HG03354 (cell line): Measurements from ENCODE around the gene HUS1.
"Not testable (repeated sequence)": the region's sequence is repeated elsewhere in the genome, so short reads cannot be mapped to it uniquely, and the experiment has no call there.

Experiments
- ATAC-seq: cut with Tn5 transposase; IDR thresholded peaks from one replicate; pipeline ENCODE4 v1.9.1; 2021; ENCODE audit warnings: mild to moderate bottlenecking; ENCODE audit not compliant: unreplicated experiment, poor library complexity, severe bottlenecking

Gene HUS1

GRCh38 chr7:47982610-47983009 is 3.2 kb upstream of the HUS1 start:
- ATAC-seq, result no peak

- ATAC-seq, result not testable (repeated sequence)
Observed at GRCh38 chr7:47980648-47981047, 1.2 kb upstream of the HUS1 start.

DNA sequence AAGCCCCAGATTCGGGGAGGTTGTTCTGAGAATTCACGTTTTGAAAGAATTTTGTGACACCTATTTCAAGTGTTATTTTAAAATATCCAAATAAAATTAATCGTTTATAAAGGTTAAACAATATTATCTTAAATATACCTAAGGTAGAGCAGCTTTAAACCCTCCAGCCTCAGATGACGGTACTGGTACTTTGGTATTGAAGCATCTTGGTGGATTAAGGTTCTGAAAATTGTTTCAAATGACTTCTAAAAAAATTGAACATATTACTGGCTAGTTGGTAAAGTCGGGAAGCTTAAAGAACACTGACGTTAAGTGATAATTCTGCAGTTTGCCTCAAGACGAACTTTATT is 392 bp upstream of the HUS1 start:
- ATAC-seq, result no peak

- ATAC-seq, result no peak
Observed at GRCh38 chr7:47978790-47979144, 648 bp downstream of the HUS1 start.

DNA sequence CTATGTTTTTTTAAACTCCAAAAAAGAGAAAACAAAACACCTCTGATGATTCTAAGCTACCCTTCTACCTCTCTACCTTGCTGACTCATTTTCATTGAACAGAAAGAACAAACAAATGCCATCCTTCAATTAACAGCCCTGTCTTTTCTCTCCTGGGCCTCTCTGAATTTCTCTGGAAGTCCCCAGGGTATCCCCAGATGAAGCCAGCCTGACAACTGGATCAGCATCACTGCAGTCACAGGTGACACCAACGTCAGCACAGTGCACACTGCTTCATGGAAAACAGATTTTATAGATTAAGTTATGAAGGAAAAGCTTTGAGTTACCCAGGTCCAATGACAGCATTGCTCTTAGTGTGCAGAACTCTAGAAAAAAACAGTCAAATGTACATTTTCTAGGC is 5.7 kb downstream of the HUS1 start:
- no peak for ATAC-seq

- ATAC-seq, result no peak
Observed at GRCh38 chr7:47970761-47971160, 8.7 kb downstream of the HUS1 start.

DNA sequence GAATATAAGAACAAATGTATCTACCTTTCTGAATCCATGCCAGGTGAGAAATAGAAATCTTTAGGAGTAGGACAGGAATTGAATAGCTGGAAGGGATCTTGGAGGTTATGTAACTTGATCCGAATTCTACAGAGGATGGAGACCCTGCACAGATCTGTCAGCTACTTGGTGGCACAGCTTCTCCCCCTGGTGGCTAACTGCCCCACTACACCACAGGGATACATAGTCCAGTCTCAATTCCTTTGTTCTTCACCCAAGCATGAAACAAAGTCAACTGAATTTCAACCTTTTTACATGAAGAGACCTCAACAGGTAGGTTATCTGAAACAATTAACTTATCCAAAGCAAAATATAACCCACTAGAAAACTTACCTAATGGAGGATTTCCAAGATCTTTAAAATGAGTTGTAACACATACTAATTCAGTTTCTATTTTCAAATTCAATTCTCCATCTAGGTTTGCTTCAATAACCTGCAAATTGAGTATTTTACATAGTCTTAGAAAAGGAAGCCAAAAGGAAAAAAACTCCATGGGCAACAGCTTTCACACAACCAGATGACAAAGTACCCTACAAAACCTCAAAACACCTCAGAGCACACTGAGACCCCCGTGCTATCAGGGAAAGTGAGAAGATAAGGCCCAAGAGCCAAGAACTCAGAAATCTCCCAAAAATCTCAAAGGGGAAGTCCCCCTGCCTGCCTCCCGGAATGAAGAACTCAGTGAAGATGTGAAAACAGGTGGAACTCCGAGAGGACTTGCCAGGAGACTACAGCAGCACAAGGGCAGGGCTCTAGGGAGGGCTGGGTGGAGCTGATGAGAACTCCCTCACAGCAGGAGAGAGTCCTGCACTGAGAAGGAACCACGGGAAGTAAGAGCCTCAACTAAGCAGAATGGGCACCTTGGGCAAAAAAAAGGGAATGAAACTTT is 10.3 kb downstream of the HUS1 start:
- peak; percentile 91 for ATAC-seq

- ATAC-seq, result no peak
Observed at GRCh38 chr7:47967708-47968107, 11.7 kb downstream of the HUS1 start.

GRCh38 chr7:47967123-47967522 is 12.3 kb downstream of the HUS1 start:
- ATAC-seq, result no peak

GRCh38 chr7:47965456-47965855 is 14.0 kb downstream of the HUS1 start:
- no peak for ATAC-seq

- ATAC-seq, result no peak
Observed at GRCh38 chr7:47962262-47962661, 17.2 kb downstream of the HUS1 start.

DNA sequence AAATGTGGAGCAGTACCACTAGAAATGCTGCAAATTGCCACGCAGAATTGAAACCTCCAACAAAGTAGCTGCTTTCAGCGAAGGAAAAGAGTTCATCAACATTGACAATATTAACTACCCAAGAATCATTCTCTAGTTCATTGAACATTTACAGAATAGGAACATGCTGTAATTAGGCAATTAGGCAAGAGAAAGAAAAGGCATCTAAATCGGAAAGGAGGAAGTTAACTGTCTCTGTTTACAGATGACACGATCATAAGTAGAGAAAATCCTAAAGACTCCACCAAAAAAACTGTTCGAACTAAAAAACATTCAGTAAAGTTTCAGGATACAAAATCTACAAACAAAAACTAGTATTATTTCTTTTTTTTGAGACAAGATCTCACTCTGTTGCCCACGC is 22.3 kb downstream of the HUS1 start:
- no peak for ATAC-seq

- ATAC-seq, result no peak
Observed at GRCh38 chr7:47956220-47956619, 23.2 kb downstream of the HUS1 start.

DNA sequence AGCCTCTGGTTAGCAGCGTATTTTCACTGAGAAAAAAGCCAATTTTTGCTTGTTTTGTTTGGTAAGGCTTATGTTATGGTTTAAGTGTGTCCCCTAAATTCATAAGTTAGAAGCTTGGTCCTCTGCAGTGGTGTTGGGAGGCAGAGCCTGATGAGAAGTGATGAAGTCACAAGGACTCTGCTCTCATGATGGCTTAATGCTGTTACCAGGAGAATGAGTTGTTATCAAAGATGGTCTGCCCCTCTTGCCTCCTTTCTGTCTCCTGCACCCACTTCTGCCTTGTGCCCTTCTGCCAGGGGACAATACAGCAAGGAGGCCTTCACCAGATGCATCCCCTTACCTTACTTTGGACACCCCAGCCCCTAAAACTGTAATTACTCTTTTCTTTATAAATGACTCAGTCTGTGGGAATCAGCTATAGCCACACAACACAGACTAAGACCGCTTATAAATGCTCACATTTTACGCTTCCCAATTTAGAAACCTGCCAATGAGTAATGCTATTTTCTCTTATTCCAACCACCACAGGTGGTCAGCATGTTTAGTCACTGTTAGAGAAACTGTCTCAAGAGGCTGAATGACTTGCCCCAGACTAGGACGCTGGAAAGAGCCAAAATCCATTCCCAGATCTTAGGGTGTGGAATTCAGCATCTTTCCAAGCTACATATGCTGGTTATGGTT is 25.0 kb downstream of the HUS1 start:
- ATAC-seq, result no peak

DNA sequence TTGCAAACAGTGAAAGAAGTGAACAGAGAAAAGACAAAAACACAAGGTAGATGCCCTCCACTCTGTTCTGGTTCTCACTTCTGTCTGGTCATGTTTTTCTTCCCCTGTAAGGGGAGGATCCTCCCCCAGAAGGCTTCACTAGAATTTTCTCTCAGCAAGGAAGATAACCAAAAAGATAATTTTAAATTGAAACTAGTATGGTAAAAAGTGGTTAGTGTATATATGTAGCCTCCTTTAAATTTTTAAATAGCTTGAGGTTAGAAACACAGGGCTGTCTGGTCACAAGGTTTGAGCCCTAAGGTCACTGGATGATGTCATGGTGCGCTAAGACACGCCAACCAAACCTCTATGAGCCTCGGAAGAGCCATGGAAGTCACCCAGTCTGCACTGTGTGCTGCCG is 25.6 kb downstream of the HUS1 start:
- ATAC-seq, result no peak

DNA sequence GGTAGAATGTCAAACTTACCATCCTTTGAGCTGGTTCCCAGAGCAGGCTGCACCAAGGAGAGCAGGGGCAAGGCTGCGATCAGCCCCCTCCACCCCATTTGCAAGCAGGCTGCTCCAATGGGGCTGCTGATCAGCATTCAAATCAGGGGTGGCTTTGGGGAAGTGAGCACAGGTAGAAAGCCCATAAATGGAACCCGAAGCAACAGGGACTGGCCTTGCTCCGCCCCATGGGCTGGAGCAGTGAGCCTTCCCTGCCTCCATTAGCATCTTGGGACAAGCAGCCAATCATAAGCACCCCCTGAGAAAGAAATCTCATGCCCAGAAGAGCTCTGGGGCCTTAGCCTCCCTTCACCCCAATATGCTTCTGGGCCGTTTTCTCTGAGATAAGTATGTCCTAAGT is 27.2 kb downstream of the HUS1 start:
- no peak for ATAC-seq

- ATAC-seq, result no peak
Observed at GRCh38 chr7:47951374-47951773, 28.0 kb downstream of the HUS1 start.

- ATAC-seq, result no peak
Observed at GRCh38 chr7:47950714-47951113, 28.7 kb downstream of the HUS1 start.

DNA sequence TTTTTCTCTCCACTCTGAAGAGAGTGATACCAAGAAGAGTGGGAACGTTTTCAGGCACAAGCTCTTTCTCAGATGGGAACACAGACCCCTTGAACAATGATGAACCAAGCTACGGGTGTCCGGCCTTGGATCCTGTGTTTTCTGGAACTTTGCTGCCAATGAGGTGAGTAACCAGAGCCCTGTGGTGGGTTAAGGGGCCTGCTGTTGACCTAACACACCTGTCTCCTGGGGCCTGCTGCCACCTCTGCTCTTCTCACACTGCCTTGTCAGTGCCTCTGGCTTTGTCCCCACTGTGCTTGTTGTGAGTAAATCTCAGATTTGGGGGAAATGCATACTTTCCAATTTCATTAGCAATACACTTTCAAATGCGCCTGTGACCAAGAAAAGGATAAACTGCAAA is 29.7 kb downstream of the HUS1 start:
- ATAC-seq, result no peak

DNA sequence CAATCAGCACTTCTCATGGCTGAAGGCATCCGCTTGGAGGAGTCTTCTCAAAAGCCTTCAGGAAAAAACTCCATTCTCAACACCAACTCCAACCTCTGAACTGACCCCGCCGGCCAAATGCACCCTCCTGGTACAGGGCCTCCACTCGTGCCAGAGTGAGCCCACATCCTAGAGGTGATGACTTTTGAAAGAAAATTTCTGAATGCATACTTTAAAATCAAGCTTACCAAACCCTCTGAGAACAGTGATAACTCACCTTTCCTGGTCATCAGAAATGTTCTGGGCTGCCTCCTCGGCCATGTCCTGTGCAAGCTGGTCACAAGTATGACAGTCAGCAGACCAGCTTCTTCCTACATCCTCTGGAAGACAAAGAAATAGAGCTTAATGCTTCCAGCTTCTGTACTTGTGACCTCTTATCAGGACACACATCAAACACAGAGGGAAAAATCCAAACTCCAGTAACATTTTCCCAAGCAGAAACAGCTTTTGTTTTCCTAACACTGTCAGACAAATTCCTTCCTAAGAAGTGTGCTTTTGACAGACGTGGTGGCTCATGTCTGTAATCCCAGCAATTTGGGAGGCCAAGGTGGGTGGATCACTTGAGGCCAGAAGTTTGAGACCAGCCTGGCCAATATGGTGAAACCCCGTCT is 31.1 kb downstream of the HUS1 start, which contains the start of gene PKD1L1:
PKD1L1 (minus strand) TSS at position 326 of the 650 bp plus-strand sequence; CDS start at position 300, 26 bp downstream.
- no peak for ATAC-seq

DNA sequence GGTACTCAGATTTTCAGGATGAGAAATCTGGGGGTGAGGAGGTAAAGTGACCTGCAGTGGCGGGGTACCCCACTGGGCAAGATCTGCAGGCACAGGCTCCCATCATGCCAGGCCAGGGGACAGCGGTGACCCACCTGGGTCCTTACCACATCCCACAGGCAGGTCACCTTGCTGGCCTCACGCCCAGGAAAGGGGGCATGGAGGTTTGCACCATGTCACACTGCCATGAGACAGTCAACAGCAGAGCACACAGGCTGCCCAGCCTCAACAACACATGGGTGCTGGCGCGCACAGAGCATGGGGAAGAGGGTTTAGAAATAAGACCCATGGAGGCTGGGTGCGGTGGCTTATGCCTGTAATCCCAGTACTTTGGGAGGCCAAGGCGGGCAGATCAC is 32.1 kb downstream of the HUS1 start:
- no peak for ATAC-seq
